A549 (cell line): Measurements from ENCODE around the gene MAP3K5. TPM values are rescaled to one million over a fixed set of nuclear protein-coding genes. Genes with fewer than 3 reads are reported as not detected.

Experiments
- ATAC-seq, 2 experiments: fragments of 200-7000 bp in 1 of 2; fragments of >200 bp in 1 of 2; cut with Nextera tagmentation in 1 of 2; cut with Tn5 transposase in 1 of 2; 3 replicates each; pipeline versions ENCODE4 v1.8.0 to v1.9.1; 2018 to 2020; ENCODE audit warnings: mild to moderate bottlenecking in 1 of 2, moderate library complexity in 1 of 2
- CTCF ChIA-PET: fragments of 300-600 bp; sonication (Branson Sonifier 250); formaldehyde crosslinking; extraction: SDS; loops from one replicate; lab custom pipeline; 2021; ENCODE audit warnings: antibody characterized with exemption, inconsistent platforms; lab: Yijun Ruan, JAX
- POLR2A ChIA-PET: fragments of 350-600 bp; formaldehyde crosslinking; extraction: SDS; loops from one replicate; lab custom pipeline; 2021; ENCODE audit warnings: antibody characterized with exemption, inconsistent platforms; lab: Yijun Ruan, JAX
- DNase-seq, 2 experiments: peaks; one replicate each; pipeline versions ENCODE4 v3.0.0 to v3.0.0-alpha.2; 2011 to 2016; ENCODE audit warnings: low read depth in 1 of 2, low spot score in 1 of 2
- FAIRE-seq: peaks from 2 replicates; lab custom pipeline; 2011; peaks lifted over from hg19 to GRCh38; lab: Jason Lieb, UNC
- H3K27ac ChIP-seq, 2 experiments: fragments of >200 bp; sonication (Bioruptor Twin); formaldehyde crosslinking; 3 replicates each; pipeline ENCODE4 v1.5.1; 2016 to 2017
- H3K4me1 ChIP-seq: fragments of >200 bp; sonication (Bioruptor Twin); formaldehyde crosslinking; 3 replicates; pipeline ENCODE4 v1.6.1; 2016
- H3K4me2 ChIP-seq: fragments of >200 bp; sonication (Bioruptor Twin); formaldehyde crosslinking; 3 replicates; pipeline ENCODE4 v1.6.1; 2016
- H3K4me3 ChIP-seq: fragments of >200 bp; sonication (Bioruptor Twin); formaldehyde crosslinking; 3 replicates; pipeline ENCODE4 v1.5.1; 2016
- H3K9me3 ChIP-seq: fragments of >200 bp; sonication (Bioruptor Twin); formaldehyde crosslinking; 3 replicates; pipeline ENCODE4 v1.6.1; 2016
- BHLHE40 ChIP-seq: IDR thresholded peaks from 2 replicates; pipeline ENCODE4 v1.6.1; 2012; ENCODE audit warnings: low read depth, low read length, inconsistent platforms
- CBX8 ChIP-seq: fragments of 200-600 bp; sonication (generic); IDR thresholded peaks from 2 replicates; pipeline ENCODE4 v1.6.1; 2016
- CEBPB ChIP-seq, 2 experiments: fragments of >200 bp in 1 of 2; sonication (Bioruptor Twin) in 1 of 2; formaldehyde crosslinking in 1 of 2; IDR thresholded peaks; 2 replicates each; pipeline ENCODE4 v1.6.1; 2012 to 2016
- CHD2 ChIP-seq: fragments of 150-350 bp; IDR thresholded peaks from 2 replicates; pipeline ENCODE4 v1.6.1; 2014; ENCODE audit warnings: low read length; ENCODE audit not compliant: partially characterized antibody
- CHD4 ChIP-seq: fragments of 200-600 bp; sonication (generic); IDR thresholded peaks from 2 replicates; pipeline ENCODE4 v1.6.1; 2016; ENCODE audit warnings: antibody characterized with exemption, mild to moderate bottlenecking, borderline replicate concordance
- FOXS1 ChIP-seq: fragments of 250-450 bp; sonication (Bioruptor Pico); IDR thresholded peaks from 2 replicates; pipeline ENCODE4 v1.5.0; 2020; ENCODE audit warnings: mild to moderate bottlenecking, moderate library complexity
- HEYL ChIP-seq: fragments of 250-450 bp; sonication (Bioruptor Pico); IDR thresholded peaks from 2 replicates; pipeline ENCODE4 v1.8.0; 2021; ENCODE audit warnings: mild to moderate bottlenecking, moderate library complexity
- HOXB13 ChIP-seq: fragments of 250-450 bp; sonication (Bioruptor Pico); IDR thresholded peaks from 2 replicates; pipeline ENCODE4 v1.5.0; 2020; ENCODE audit warnings: low read depth, mild to moderate bottlenecking, moderate library complexity
- JUNB ChIP-seq: fragments of >200 bp; sonication (Bioruptor Twin); formaldehyde crosslinking; IDR thresholded peaks from 2 replicates; pipeline ENCODE4 v1.6.1; 2016
- KDM1A ChIP-seq: fragments of 200-600 bp; sonication (generic); IDR thresholded peaks from 2 replicates; pipeline ENCODE4 v1.6.1; 2016; ENCODE audit warnings: low read depth, mild to moderate bottlenecking
- NR3C1 ChIP-seq: fragments of >200 bp; sonication (Bioruptor Twin); formaldehyde crosslinking; IDR thresholded peaks from 3 replicates; pipeline ENCODE4 v1.6.1; 2017
- RAD21 ChIP-seq, 2 experiments: fragments of >200 bp in 1 of 2; sonication (Bioruptor Twin) in 1 of 2; formaldehyde crosslinking in 1 of 2; IDR thresholded peaks in 1 of 2; conservative IDR thresholded peaks in 1 of 2; 2 replicates in 1 of 2; 3 replicates in 1 of 2; pipeline ENCODE4 v1.6.1; 2012 to 2018; ENCODE audit warnings: inconsistent platforms in 1 of 2
- RCOR1 ChIP-seq: fragments of 150-350 bp; IDR thresholded peaks from 2 replicates; pipeline ENCODE4 v1.6.1; 2014; ENCODE audit warnings: antibody characterized with exemption, low read length, low read depth
- SREBF2 ChIP-seq: fragments of 450-650 bp; IDR thresholded peaks from 2 replicates; pipeline ENCODE4 v1.6.1; 2014; ENCODE audit warnings: mild to moderate bottlenecking, moderate library complexity
- TP53 ChIP-seq: fragments of 250-450 bp; sonication (Bioruptor Pico); IDR thresholded peaks from 2 replicates; pipeline ENCODE4 v1.5.0; 2021; ENCODE audit warnings: mild to moderate bottlenecking, moderate library complexity
- ZC3H11A ChIP-seq: fragments of 450-650 bp; IDR thresholded peaks from 2 replicates; pipeline ENCODE4 v1.6.1; 2014; ENCODE audit warnings: antibody characterized with exemption, mild to moderate bottlenecking
- ZFP36 ChIP-seq: fragments of 450-650 bp; IDR thresholded peaks from 2 replicates; pipeline ENCODE4 v1.6.1; 2014; ENCODE audit warnings: borderline replicate concordance; ENCODE audit not compliant: partially characterized antibody
- ZSCAN20 ChIP-seq: fragments of 250-450 bp; sonication (Bioruptor Pico); IDR thresholded peaks from 2 replicates; pipeline ENCODE4 v1.8.0; 2022; ENCODE audit warnings: mild to moderate bottlenecking, moderate library complexity
- WGBS: methylation state at CpG from one replicate; pipeline ENCODE4 v1.1.6; 2017; ENCODE audit errors: missing lambda C conversion rate; 5-methylcytosine and 5-hydroxymethylcytosine counted together
- polyA plus RNA-seq, 4 experiments: library from polyadenylated mRNA; depleted of rRNA in 3 of 4; stranded (reverse); fragments of >200 nt; fragmentation: RNase III in 1 of 4; extraction: RNeasy Plus Mini Kit Qiagen cat#74134 plus additional on column Dnase treatment in 1 of 4; gene quantifications; 2 replicates in 3 of 4; 3 replicates in 1 of 4; pipeline ENCODE4 v1.2.3, GENCODE V29; 2011 to 2017
- TF ChIP-seq, protein P1 (sequence below): fragments of >200 bp; sonication (Bioruptor Twin); formaldehyde crosslinking; IDR thresholded peaks from 2 replicates; pipeline ENCODE4 v1.6.1; 2016
- TF ChIP-seq, protein P2 (sequence below): fragments of 250-450 bp; sonication (Bioruptor Pico); IDR thresholded peaks from 2 replicates; pipeline ENCODE4 v1.5.0; 2021; ENCODE audit warnings: mild to moderate bottlenecking, moderate library complexity, borderline replicate concordance

Gene MAP3K5
- polyA plus RNA-seq, 2 of the 4 experiments (the other 2 are of a cell fraction), result 2.1 to 4.1 TPM

DNA sequence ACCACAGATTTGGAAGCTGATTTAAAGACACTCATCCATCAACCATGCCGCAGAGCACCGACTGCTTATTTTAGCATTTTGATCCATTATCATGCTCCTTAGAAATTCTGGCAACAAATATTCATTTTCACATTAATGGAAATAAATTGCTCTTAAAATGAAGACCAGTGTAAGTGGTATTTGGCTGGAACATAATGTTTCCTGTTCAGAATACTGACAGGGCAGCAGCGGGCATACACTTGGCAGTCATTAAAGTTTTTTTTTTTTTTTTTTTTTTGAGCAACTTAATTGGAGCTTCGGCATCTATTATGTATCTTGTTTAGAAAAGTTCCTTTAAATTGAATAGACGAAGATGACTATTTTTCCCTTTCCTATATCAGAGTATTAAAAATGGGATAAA, 47.4 kb downstream of the MAP3K5 start:
- no peak for ATAC-seq
- no peaks in the 10 kb centered on the region for H3K4me1 ChIP-seq
- TF ChIP-seq BHLHE40 (no peak), ZFP36 (no peak), HEYL (no peak), JUNB (no peak), HOXB13 (CRISPR knock-in tag) (no peak), NR3C1 (no peak), CBX8 (no peak)
- no peak overlapping the region for H3K4me2 ChIP-seq
- H3K4me3 ChIP-seq, result no peak overlapping the region
- no peak overlapping the region for H3K27ac ChIP-seq
- ChIA-PET POLR2A (no interaction called here), CTCF (no interaction called here)
- 90% methylated on average over 5 of the region's 5 CpGs for WGBS
- no peak for DNase-seq
- H3K9me3 ChIP-seq, result no peaks in the 10 kb centered on the region
- no peak for FAIRE-seq

DNA sequence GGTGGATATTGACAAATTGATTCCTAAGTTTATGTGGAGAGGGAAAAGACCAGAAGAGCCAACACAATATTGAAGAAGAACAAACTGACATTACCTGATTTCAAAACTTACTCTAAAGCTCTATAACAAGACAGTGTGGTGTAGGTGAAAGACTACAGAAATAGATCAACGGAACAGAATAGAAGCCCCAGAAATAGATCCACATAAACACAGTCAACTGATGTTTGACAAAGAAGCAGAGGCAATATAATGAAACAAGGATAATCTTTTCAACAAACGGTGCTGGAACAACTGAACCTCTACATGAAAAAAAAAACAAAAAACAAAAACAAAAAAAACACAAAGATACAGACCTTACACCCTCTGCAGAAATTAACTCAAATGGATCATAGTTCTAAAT, 50.2 kb downstream of the MAP3K5 start:
- DNase-seq, result no peak
- no peak overlapping the region for H3K27ac ChIP-seq
- CTCF ChIA-PET, result no interaction called here
- FAIRE-seq, result no peak
- 0 out of 3 replicates have a peak, but pooled peaks cover 2% of the 10 kb centered on the region for H3K4me1 ChIP-seq
- no peak overlapping the region for H3K4me3 ChIP-seq
- POLR2A ChIA-PET, result no interaction called here
- no peak overlapping the region for H3K4me2 ChIP-seq
- H3K9me3 ChIP-seq, result no peaks in the 10 kb centered on the region
- ATAC-seq, result no peak
- TF ChIP-seq RCOR1, result no peak
- TF ChIP-seq ZC3H11A, result no peak
- no peak for TF ChIP-seq SREBF2
- no peak for TF ChIP-seq TP53 (CRISPR knock-in tag)
- TF ChIP-seq CEBPB (IDR thresholded peaks at IDR 0.05), result no peak
- TF ChIP-seq RAD21 (conservative IDR thresholded peaks at IDR 0.05 in 1 of 2, IDR thresholded peaks at IDR 0.05 in 1 of 2), result no peak
- TF ChIP-seq, protein P1, sequence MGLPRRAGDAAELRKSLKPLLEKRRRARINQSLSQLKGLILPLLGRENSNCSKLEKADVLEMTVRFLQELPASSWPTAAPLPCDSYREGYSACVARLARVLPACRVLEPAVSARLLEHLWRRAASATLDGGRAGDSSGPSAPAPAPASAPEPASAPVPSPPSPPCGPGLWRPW, result no peak
- no peak for TF ChIP-seq FOXS1 (CRISPR knock-in tag)
- TF ChIP-seq CHD4, result no peak
- TF ChIP-seq JUNB, result no peak
- TF ChIP-seq CBX8, result no peak
- no peak for TF ChIP-seq ZFP36
- TF ChIP-seq, protein P2, sequence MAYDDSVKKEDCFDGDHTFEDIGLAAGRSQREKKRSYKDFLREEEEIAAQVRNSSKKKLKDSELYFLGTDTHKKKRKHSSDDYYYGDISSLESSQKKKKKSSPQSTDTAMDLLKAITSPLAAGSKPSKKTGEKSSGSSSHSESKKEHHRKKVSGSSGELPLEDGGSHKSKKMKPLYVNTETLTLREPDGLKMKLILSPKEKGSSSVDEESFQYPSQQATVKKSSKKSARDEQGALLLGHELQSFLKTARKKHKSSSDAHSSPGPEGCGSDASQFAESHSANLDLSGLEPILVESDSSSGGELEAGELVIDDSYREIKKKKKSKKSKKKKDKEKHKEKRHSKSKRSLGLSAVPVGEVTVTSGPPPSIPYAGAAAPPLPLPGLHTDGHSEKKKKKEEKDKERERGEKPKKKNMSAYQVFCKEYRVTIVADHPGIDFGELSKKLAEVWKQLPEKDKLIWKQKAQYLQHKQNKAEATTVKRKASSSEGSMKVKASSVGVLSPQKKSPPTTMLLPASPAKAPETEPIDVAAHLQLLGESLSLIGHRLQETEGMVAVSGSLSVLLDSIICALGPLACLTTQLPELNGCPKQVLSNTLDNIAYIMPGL, result no peak
- 76% methylated on average over 2 of the region's 2 CpGs for WGBS

DNA sequence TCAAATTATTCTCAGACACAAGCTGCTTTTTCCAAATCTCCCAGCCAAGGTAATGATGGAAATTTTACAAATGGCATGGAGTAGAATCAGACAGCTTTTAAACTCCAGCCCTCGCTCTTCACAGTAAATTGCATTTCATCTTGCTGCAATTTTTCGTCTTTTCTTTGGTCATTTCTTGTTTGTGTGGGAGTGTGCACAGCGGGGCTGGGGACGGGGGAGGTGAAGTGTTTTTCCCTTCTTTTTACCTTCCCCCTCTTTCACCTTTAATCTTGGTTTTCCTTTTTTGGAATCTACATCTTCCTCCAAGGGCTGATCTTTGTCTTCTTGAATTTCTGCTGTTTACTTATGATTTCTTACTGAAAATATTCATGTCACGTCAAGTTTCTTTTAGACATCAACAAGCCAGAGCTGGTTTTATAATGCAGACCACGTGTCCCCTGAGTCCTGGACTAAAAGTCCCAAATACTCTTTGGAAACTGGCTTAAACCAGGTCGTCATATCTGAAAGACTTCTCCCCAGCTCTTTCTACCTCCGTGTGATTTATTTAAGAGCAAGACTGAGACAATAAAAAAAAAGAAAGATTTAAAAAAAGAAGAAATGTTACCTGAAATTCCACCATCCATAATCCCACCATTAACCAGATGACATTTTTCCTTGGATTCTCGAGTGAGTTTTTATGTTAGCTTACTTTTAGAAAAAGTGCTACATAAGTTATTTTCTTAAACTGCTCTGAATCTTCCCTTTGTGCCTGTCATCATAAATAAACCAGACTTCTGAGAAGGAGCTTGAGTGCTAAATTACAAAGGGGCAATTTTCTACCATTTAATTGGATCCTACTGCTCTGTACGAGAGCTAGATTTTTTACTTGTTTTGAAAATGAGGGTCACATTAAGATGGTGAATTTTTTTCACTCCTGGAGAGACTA, 52.0 kb downstream of the MAP3K5 start:
- POLR2A ChIA-PET, result no interaction called here
- 0 out of 3 replicates have a peak, but pooled peaks cover 2% of the 10 kb centered on the region for H3K4me1 ChIP-seq
- H3K4me2 ChIP-seq, result no peak overlapping the region
- WGBS, result 82% methylated on average over 10 of the region's 10 CpGs
- CTCF ChIA-PET, result interaction anchor here (0.9 kb wide), 2 partner anchors 51 to 52 kb away, joined by 3 to 4 read pairs; partner anchors contain the start of gene MAP3K5
- H3K4me3 ChIP-seq, result no peak overlapping the region
- H3K27ac ChIP-seq, result no peak overlapping the region
- FAIRE-seq, result no peak
- no peak for DNase-seq
- no peak for ATAC-seq
- TF ChIP-seq CEBPB (IDR thresholded peaks at IDR 0.05) (no peak), KDM1A (no peak), ZSCAN20 (CRISPR knock-in tag) (no peak), CHD2 (no peak)
- no peaks in the 10 kb centered on the region for H3K9me3 ChIP-seq
